ENCODE measurements around the gene NEK9. TPM values are rescaled to one million over a fixed set of nuclear protein-coding genes. Genes with fewer than 3 reads are reported as not detected.
A peak's percentile ranks its signal among the peaks of the same experiment; 100 is the strongest.

NEK9 gene
- total RNA-seq, 1 experiment from 2014 or later, result 40.7 TPM

DNA sequence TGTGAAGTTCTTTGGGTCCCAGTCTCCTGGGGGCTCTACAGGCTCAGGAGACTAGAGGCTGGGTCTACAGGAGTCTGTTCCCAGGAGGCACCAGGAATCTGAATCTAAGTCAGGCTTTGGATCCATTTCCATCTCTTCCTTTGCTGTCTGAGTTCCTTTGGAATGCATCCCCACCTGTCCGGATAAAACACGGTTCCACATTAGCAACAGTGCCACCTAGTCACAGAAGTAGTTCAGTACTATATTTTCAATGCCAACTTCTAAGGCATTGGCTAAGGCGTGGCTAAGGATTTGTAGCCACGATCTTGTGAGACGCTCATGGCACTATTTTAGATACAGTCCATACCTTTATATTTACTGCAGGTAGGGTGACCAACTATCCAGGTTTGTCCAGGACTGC is 42.3 kb downstream of the NEK9 start:
- no peak for DNase-seq (ENCODE audit: low read depth, low spot score)
- no peaks in the 10 kb centered on the region for H3K27me3 ChIP-seq (ENCODE audit: control insufficient read depth, insufficient read depth, low read length)
- no peaks in the 10 kb centered on the region for H3K4me1 ChIP-seq (ENCODE audit: control insufficient read depth, insufficient read depth, low read length)
- CTCF ChIA-PET, result no interaction called here
- BruUV-seq (replicated peaks), result no TSS peak
- H3K36me3 ChIP-seq (ENCODE audit: control insufficient read depth, insufficient read depth, low read length), result peaks cover 7% of the 10 kb centered on the region; the same call in 1 of the 2 replicates
- TF ChIP-seq, protein P1, sequence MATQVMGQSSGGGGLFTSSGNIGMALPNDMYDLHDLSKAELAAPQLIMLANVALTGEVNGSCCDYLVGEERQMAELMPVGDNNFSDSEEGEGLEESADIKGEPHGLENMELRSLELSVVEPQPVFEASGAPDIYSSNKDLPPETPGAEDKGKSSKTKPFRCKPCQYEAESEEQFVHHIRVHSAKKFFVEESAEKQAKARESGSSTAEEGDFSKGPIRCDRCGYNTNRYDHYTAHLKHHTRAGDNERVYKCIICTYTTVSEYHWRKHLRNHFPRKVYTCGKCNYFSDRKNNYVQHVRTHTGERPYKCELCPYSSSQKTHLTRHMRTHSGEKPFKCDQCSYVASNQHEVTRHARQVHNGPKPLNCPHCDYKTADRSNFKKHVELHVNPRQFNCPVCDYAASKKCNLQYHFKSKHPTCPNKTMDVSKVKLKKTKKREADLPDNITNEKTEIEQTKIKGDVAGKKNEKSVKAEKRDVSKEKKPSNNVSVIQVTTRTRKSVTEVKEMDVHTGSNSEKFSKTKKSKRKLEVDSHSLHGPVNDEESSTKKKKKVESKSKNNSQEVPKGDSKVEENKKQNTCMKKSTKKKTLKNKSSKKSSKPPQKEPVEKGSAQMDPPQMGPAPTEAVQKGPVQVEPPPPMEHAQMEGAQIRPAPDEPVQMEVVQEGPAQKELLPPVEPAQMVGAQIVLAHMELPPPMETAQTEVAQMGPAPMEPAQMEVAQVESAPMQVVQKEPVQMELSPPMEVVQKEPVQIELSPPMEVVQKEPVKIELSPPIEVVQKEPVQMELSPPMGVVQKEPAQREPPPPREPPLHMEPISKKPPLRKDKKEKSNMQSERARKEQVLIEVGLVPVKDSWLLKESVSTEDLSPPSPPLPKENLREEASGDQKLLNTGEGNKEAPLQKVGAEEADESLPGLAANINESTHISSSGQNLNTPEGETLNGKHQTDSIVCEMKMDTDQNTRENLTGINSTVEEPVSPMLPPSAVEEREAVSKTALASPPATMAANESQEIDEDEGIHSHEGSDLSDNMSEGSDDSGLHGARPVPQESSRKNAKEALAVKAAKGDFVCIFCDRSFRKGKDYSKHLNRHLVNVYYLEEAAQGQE (IDR thresholded peaks at IDR 0.05; ENCODE audit: insufficient read depth in 1 of 2, low read depth in 2 of 2, low read length in 1 of 2), result no peak
- TF ChIP-seq POLR2AphosphoS5 (IDR thresholded peaks at IDR 0.05; ENCODE audit: low read depth, low read length), result no peak
- TF ChIP-seq, protein P2, sequence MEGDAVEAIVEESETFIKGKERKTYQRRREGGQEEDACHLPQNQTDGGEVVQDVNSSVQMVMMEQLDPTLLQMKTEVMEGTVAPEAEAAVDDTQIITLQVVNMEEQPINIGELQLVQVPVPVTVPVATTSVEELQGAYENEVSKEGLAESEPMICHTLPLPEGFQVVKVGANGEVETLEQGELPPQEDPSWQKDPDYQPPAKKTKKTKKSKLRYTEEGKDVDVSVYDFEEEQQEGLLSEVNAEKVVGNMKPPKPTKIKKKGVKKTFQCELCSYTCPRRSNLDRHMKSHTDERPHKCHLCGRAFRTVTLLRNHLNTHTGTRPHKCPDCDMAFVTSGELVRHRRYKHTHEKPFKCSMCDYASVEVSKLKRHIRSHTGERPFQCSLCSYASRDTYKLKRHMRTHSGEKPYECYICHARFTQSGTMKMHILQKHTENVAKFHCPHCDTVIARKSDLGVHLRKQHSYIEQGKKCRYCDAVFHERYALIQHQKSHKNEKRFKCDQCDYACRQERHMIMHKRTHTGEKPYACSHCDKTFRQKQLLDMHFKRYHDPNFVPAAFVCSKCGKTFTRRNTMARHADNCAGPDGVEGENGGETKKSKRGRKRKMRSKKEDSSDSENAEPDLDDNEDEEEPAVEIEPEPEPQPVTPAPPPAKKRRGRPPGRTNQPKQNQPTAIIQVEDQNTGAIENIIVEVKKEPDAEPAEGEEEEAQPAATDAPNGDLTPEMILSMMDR (IDR thresholded peaks at IDR 0.05), result peak; percentile 50
- TF ChIP-seq TCF7L2 (IDR thresholded peaks at IDR 0.05; ENCODE audit: low read depth, low read length), result no peak
- TF ChIP-seq SIN3A (IDR thresholded peaks at IDR 0.05; ENCODE audit: borderline replicate concordance, insufficient read depth, low read depth, low read length), result no peak
- H3K9me3 ChIP-seq (ENCODE audit: control insufficient read depth, insufficient read depth, low read depth, low read length), result no peaks in the 10 kb centered on the region
- no peak overlapping the region for H3K27ac ChIP-seq (ENCODE audit: low read length)
- in situ Hi-C loops (cut with HindIII; ENCODE audit: low pct_unique_long_range_greater_than_20kb, low sequenced_read_pairs) (no loop called here), intact Hi-C loops (cut with micrococcal nuclease; ENCODE audit: unreplicated experiment) (loop anchor here (10.0 kb wide), 1 partner anchor 140 kb away; no protein-coding TSS in a partner anchor)
- ATAC-seq, result peak; percentile 74; the same call in 1 of the 2 replicates
- H3K4me3 ChIP-seq (ENCODE audit: low read depth in 2 of 2, low read length in 2 of 2), result no peak overlapping the region
- POLR2A ChIA-PET, result no interaction called here

DNA sequence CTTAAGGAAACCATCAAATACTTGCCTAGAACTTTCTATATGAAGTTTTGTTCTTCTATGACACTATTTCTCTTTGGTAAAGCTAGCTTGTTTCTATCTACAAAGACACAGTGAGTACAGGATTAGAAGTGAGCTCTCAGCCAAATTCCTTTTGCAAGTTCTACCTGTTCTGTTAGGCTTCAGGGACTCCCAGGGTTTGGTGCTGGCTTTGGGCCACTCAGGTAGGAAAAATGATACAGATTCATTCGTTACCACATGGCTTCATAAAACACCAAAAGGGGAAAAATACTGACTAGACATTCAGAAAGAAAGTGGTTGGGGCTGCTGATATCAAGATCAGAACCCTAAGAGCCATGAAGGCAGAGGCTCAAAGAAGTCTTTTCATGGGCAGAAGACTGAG is 43.6 kb downstream of the NEK9 start:
- no peak for ATAC-seq
- Histone ChIP-seq H3K27me3 (ENCODE audit: control insufficient read depth, insufficient read depth, low read length) (no peaks in the 10 kb centered on the region), H3K27ac (ENCODE audit: low read length) (no peak overlapping the region), H3K36me3 (ENCODE audit: control insufficient read depth, insufficient read depth, low read length) (peaks cover 7% of the 10 kb centered on the region; the same call in 1 of the 2 replicates), H3K9me3 (ENCODE audit: control insufficient read depth, insufficient read depth, low read depth, low read length) (no peaks in the 10 kb centered on the region), H3K4me1 (ENCODE audit: control insufficient read depth, insufficient read depth, low read length) (no peaks in the 10 kb centered on the region), H3K4me3 (ENCODE audit: low read depth in 2 of 2, low read length in 2 of 2) (no peak overlapping the region)
- in situ Hi-C loops (cut with HindIII; ENCODE audit: low pct_unique_long_range_greater_than_20kb, low sequenced_read_pairs) (no loop called here), intact Hi-C loops (cut with micrococcal nuclease; ENCODE audit: unreplicated experiment) (loop anchor here (10.0 kb wide), 1 partner anchor 138 kb away; no protein-coding TSS in a partner anchor)
- CTCF ChIA-PET, result no interaction called here
- DNase-seq (ENCODE audit: low read depth, low spot score), result no peak
- no peak for TF ChIP-seq POLR2AphosphoS5 (IDR thresholded peaks at IDR 0.05; ENCODE audit: low read depth, low read length)
- TF ChIP-seq, protein P2 (IDR thresholded peaks at IDR 0.05), result no peak
- TF ChIP-seq, protein P1 (IDR thresholded peaks at IDR 0.05; ENCODE audit: insufficient read depth in 1 of 2, low read depth in 2 of 2, low read length in 1 of 2), result no peak
- TF ChIP-seq SIN3A (IDR thresholded peaks at IDR 0.05; ENCODE audit: borderline replicate concordance, insufficient read depth, low read depth, low read length), result no peak
- no peak for TF ChIP-seq TCF7L2 (IDR thresholded peaks at IDR 0.05; ENCODE audit: low read depth, low read length)
- BruUV-seq (replicated peaks), result no TSS peak
- POLR2A ChIA-PET, result no interaction called here
